DND-41 (cell line): ENCODE results near the gene WDR62.

Experiments used
- EZH2 ChIP-seq: IDR thresholded peaks from 3 replicates; pipeline ENCODE4 v1.6.1; 2012; ENCODE audit warnings: borderline replicate concordance, low read depth, mild to moderate bottlenecking, moderate library complexity, low read length, inconsistent platforms; ENCODE audit not compliant: severe bottlenecking
- TF ChIP-seq, protein P1 (sequence below): IDR thresholded peaks from 2 replicates; pipeline ENCODE4 v1.5.1; 2012; ENCODE audit warnings: borderline replicate concordance, low read length, moderate library complexity, mild to moderate bottlenecking; ENCODE audit not compliant: poor library complexity, severe bottlenecking; ENCODE audit errors: extremely low read depth

DNA sequence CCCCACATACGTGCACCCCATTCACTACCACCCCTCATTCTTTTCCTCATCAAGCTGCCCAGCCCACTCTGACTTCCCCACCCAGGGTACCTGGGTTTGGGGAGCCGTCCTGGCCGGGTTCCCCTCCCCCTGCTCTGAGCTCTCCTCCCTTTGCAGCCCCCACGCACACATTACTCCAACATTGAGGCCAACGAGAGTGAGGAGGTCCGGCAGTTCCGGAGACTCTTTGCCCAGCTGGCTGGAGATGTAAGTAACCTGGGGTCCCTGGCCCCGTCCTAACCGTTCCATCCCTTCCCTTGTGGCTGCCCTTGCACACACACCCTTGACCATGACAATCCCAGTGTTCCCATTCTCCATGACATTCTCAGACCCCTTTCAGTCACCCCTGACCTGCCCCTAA lies 87.8 kb downstream of the WDR62 start:
- TF ChIP-seq, protein P1, sequence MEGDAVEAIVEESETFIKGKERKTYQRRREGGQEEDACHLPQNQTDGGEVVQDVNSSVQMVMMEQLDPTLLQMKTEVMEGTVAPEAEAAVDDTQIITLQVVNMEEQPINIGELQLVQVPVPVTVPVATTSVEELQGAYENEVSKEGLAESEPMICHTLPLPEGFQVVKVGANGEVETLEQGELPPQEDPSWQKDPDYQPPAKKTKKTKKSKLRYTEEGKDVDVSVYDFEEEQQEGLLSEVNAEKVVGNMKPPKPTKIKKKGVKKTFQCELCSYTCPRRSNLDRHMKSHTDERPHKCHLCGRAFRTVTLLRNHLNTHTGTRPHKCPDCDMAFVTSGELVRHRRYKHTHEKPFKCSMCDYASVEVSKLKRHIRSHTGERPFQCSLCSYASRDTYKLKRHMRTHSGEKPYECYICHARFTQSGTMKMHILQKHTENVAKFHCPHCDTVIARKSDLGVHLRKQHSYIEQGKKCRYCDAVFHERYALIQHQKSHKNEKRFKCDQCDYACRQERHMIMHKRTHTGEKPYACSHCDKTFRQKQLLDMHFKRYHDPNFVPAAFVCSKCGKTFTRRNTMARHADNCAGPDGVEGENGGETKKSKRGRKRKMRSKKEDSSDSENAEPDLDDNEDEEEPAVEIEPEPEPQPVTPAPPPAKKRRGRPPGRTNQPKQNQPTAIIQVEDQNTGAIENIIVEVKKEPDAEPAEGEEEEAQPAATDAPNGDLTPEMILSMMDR: no peak
- TF ChIP-seq EZH2: no peak
